HTR-8/SVneo (cell line): ENCODE results near the gene CLCN6.

ENCODE experiments used
- DNase-seq: peaks from one replicate; pipeline ENCODE4 v3.0.0; 2011; ENCODE audit warnings: low spot score, mixed read lengths; ENCODE audit not compliant: insufficient read length
- FAIRE-seq: peaks from 2 replicates; lab custom pipeline; 2011; peaks lifted over from hg19 to GRCh38; lab: Jason Lieb, UNC

Gene CLCN6

GRCh38 chr1:11873395-11874257 is 67.6 kb downstream of the CLCN6 start:
- FAIRE-seq (no peak), DNase-seq (no peak)

GRCh38 chr1:11874258-11874562 is 68.2 kb downstream of the CLCN6 start:
- DNase-seq = no peak
- FAIRE-seq = no peak

- FAIRE-seq = no peak
These were observed 68.6 kb downstream of the CLCN6 start for GRCh38 chr1:11874624-11875023.

GRCh38 chr1:11875094-11875493 is 69.1 kb downstream of the CLCN6 start:
- FAIRE-seq = no peak
- DNase-seq = no peak

More at GRCh38 chr1:11874624-11875023, 68.6 kb downstream of the CLCN6 start:
- no peak for DNase-seq

DNA sequence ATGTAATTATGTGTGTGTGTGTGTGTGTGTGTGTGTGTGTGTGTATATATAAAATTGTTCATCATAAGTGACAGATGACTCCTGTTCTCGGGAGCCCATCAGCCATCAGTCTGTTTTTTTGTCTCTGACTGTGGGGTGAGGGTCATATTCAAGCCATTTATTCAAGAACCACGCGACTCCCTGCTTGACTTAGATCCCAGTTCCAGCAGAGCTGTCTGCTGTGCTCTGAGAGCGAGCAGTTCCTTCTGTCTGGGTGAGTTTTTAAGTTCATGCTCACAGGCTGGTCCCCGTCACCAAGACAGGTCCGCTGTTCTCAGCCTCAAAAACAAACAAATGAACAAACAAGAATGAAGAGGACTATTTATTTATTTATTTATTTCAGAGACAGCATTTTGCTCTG is 71.1 kb downstream of the CLCN6 start:
- DNase-seq = no peak
- no peak for FAIRE-seq

DNA sequence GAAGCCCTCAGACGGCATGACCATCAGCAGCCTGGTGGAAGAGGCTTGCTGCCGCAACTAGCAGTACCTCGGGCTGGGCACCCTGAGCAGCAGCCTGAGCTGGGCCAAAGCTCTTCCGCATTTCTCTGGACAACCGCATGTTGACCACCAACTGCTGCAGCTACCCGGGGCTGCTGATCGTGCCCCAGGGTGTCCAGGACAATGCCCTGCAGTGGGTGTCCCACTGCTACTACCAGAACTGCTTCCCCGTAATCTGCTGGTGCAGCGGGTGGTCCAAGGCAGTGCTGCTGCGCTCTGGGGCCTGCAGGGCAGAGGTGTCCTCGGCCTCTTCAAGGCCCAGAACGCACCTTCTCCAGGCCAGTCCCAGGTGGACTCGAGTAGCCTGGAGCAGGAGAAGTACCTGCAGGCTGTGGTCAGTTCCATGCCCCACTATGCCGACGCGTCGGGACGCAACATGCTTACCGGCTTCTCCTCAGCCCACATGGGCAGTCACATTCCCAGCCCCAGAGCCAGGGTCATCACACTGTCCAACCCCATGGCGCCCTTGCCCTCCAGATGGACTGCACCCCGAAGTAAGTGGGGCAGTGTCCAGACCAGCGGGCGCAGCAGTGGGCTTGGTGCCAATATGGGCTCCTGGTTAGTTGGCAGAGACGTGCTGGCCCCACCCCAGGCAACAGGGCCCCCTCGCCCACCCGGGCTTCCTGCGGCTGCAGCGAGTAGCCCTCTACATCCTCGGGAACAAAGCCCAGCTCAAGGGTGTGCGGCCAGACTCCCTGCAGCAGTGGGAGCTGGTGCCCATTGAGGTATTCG is 72.3 kb downstream of the CLCN6 start:
- FAIRE-seq (no peak), DNase-seq (no peak)

DNA sequence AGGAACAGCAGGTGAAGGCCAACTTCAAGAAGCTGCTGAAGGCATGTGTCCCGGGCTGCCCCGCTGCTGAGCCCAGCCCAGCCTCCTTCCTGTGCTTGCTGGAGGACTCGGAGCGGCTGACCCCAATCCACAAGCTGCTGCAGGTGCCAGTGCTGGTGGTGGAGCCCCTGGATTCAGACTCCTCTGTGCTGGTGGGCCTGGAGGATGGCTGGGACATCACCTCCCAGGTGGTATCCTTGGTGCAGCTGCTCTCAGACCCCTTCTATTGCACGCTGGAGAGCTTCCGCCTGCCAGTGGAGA is 72.8 kb downstream of the CLCN6 start:
- DNase-seq (no peak), FAIRE-seq (no peak)

DNA sequence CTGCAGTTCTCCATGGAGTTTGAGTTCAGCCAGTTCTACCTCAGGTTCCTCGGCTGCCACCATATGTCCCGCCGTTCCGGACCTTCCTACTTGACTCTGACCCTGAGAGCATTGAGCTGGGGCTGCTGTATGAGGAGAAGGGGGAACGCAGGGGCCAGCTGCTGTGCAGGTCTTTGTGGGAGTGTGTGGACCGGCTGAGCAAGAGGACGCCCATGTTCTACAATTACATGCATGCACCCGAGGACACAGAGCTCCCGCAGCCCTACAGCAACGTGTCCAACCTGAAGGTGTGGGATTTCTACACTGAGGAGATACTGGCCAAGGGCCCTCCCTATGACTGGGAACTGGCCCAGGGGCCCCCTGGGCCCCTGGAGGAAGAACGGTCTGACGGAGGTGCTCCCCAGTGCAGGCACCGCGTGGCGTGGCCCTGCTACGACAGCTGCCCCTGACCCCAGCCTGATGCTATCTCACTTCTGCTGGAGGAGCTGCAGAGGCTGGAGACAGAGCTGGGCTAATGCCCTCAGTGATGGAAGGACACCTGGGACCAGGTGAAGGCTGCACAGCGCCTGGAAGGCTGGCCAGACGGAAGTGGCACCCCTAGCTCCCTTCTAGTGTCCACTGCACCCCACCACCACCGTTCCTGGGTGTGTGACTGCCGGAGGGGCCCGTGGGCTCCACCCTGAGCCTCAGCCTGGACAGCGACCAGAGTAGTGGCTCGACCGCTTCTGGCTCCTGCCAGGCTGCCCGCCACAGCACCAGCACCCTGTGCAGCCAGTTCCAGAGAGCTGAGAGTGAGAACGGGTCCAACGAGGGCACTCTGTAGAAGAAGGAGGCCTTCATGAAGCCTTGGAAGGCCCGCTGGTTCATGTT is 73.6 kb downstream of the CLCN6 start:
- FAIRE-seq = no peak
- no peak for DNase-seq

DNA sequence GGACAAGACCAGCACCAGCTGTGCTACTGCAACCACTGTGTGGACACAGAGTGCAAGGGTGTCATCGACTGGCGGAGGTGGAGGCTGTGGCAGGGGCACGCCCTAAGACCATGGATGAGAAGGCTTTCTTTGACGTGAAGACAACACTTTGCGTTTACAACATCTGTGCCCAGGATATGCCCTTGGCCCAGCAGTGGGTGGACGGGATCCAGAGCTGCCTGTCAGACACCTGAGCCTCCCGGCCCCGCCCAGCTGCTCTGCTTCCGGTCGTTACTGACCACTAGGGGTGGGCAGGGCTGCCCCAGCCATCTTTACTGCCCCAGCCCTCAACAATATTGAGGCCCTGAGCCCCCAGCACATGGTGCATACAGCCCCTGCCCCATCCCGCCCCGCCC is 74.2 kb downstream of the CLCN6 start:
- FAIRE-seq (no peak), DNase-seq (no peak)

GRCh38 chr1:11880911-11881748 is 75.1 kb downstream of the CLCN6 start:
- DNase-seq (no peak), FAIRE-seq (no peak)

- DNase-seq (no peak), FAIRE-seq (no peak)
These were observed 75.9 kb downstream of the CLCN6 start for GRCh38 chr1:11881749-11882441.

GRCh38 chr1:11882814-11883538 is 77.0 kb downstream of the CLCN6 start:
- DNase-seq = peak; percentile 21
- no peak for FAIRE-seq

DNA sequence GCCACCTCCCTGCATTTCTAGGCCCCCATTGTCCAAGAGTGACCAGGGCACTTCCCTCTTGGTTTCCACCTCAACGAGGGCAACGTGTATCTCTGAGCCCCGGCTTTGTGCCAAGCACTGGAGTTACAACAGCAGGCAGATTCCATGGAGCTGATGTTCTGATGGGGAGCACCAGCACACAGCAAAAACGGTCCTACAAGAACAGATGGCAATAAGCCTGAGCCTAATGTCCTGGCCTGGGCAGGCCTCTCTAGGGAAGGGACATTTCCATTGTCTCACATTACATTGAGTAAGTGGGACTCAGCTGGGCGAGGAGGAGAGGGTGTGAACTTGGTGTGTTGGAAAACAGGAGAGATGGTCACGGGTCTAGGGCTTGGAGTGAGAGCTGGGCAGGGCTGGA is 79.9 kb downstream of the CLCN6 start:
- no peak for DNase-seq
- FAIRE-seq = no peak

DNA sequence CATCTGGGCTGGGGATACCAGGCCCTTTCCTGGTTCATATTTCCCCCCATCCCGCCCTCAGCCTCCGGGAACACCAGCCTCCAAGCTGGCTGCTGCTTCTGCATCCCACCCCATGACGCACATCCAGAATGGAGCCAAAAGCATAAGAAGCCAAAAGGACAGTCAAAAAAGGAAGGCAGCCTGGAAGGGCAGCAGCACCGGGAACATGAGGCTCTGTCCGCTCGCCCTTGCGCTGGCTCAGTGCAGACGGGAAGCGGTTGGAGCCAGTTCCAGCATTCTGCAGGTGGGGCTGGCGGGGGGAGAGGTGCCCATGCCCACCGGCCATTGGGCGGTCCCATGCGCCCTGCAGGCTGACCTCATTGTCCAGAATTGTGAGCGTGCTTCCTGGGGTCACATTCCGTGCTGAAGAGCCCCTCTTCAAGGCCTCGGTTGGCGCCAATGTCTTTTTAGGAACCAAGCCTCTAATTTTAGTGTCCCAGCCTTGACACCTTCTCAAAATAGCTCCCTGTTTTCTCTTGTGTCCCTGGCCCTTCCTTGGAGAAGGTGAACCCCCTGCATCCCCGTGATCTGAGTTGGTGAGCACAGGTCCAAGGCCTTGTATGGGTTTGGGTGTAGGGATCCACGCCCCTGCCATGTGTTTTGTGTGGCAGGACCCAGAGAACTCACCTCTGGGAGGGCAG is 81.1 kb downstream of the CLCN6 start:
- DNase-seq (no peak), FAIRE-seq (no peak)

DNA sequence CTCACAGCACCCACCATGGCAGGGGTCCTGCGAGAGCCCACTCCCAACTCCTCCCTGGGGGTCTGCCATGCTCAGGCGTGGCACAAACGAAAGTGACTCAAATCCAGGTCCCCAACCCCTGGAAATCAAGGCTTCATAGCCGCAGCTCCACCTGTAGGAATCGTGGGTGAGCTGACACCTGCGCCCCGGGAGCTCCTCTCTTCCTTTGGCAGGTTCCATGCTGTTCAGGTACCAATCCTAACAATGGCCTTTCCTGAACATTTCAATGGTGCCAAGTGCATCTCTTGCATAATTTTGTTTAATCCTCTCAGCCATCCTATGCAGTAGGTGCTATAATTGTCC is 81.6 kb downstream of the CLCN6 start:
- FAIRE-seq (no peak), DNase-seq (no peak)

DNA sequence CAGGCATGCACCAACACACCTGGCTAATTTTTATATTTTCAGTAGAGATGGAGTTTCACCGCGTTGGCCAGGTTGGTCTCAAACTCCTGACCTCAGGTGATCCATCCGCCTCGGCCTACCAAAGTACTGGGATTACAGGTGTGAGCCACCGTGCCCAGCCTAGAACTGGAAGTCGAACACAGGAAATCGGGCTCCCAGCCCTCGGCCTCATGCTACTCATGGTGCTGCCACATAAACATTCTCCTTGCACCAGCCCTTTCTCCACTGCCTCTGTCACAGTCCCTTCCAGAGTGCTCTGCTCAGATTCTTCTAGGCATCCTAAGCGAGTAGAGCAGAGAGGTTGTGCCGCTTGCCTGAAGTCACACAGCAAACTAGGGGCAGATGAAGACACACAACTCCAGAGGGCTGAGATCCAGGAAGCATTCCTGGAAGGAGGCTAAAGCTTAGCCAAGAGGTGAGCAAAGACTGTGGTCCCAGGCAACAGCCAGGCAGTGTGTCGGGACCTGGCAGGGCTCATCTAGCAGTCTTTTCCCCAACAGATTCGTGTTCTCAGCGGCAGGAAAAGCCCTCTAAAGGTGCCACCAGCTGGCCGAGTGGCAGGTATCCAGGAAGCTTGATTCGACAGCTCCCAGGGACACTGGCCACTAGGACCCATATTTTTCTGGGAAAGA is 82.3 kb downstream of the CLCN6 start:
- FAIRE-seq = no peak
- DNase-seq = no peak

- no peak for FAIRE-seq
These were observed 82.9 kb downstream of the CLCN6 start for GRCh38 chr1:11888877-11889208.

More at GRCh38 chr1:11888877-11889208, 82.9 kb downstream of the CLCN6 start:
- no peak for DNase-seq
